ENCODE results near the gene TRABD. TPM values are rescaled to one million over a fixed set of nuclear protein-coding genes. Genes with fewer than 3 reads are reported as not detected.

TRABD gene
- total RNA-seq, 1 experiment from 2014 or later = 55.7 TPM

DNA sequence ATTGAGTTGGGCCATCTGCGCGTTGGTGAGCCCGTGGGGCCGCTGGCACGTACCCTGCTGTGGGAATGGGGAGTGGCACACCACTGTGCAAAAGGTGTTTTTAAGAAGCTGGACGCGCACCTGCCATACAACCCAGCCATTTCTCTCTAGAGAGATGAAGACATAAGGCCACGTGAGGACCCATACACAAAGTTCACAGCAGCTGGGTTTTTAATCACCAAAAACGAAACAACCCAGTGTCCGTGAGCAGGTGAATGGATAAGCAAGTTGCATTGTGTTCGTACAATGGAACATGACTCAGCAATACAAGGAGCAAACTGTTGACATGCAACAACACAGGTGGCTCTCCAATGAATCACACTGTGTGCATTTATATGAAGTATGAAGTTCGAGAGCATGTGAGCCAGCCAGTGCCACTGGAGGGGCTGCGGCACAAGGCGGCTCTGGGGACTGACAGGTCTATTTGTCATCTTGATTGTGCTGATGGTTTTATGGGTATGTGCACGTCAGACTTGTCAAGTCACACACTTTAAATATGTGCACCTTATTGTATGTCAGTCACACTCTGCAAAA, 45.8 kb upstream of the TRABD start:
- Histone ChIP-seq H3K4me1 (ENCODE audit: control insufficient read depth, insufficient read depth, low read length) (peaks cover 3% of the 10 kb centered on the region; the same call in 1 of the 2 replicates), H3K36me3 (ENCODE audit: control insufficient read depth, insufficient read depth, low read length) (no peaks in the 10 kb centered on the region), H3K4me3 (ENCODE audit: low read depth in 2 of 2, low read length in 2 of 2) (no peak overlapping the region), H3K27ac (ENCODE audit: low read length) (no peak overlapping the region), H3K9me3 (ENCODE audit: control insufficient read depth, insufficient read depth, low read depth, low read length) (no peaks in the 10 kb centered on the region), H3K27me3 (ENCODE audit: control insufficient read depth, insufficient read depth, low read length) (no peaks in the 10 kb centered on the region)
- no peak for ATAC-seq
- DNase-seq (ENCODE audit: low read depth, low spot score) = no peak
- in situ Hi-C loops (cut with HindIII; ENCODE audit: low pct_unique_long_range_greater_than_20kb, low sequenced_read_pairs) = no loop called here
- no peak for TF ChIP-seq POLR2AphosphoS5 (IDR thresholded peaks at IDR 0.05; ENCODE audit: low read depth, low read length)
- TF ChIP-seq, protein P1, sequence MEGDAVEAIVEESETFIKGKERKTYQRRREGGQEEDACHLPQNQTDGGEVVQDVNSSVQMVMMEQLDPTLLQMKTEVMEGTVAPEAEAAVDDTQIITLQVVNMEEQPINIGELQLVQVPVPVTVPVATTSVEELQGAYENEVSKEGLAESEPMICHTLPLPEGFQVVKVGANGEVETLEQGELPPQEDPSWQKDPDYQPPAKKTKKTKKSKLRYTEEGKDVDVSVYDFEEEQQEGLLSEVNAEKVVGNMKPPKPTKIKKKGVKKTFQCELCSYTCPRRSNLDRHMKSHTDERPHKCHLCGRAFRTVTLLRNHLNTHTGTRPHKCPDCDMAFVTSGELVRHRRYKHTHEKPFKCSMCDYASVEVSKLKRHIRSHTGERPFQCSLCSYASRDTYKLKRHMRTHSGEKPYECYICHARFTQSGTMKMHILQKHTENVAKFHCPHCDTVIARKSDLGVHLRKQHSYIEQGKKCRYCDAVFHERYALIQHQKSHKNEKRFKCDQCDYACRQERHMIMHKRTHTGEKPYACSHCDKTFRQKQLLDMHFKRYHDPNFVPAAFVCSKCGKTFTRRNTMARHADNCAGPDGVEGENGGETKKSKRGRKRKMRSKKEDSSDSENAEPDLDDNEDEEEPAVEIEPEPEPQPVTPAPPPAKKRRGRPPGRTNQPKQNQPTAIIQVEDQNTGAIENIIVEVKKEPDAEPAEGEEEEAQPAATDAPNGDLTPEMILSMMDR (IDR thresholded peaks at IDR 0.05) = no peak
- no peak for TF ChIP-seq TCF7L2 (IDR thresholded peaks at IDR 0.05; ENCODE audit: low read depth, low read length)
- no peak for TF ChIP-seq SIN3A (IDR thresholded peaks at IDR 0.05; ENCODE audit: borderline replicate concordance, insufficient read depth, low read depth, low read length)
- TF ChIP-seq, protein P2, sequence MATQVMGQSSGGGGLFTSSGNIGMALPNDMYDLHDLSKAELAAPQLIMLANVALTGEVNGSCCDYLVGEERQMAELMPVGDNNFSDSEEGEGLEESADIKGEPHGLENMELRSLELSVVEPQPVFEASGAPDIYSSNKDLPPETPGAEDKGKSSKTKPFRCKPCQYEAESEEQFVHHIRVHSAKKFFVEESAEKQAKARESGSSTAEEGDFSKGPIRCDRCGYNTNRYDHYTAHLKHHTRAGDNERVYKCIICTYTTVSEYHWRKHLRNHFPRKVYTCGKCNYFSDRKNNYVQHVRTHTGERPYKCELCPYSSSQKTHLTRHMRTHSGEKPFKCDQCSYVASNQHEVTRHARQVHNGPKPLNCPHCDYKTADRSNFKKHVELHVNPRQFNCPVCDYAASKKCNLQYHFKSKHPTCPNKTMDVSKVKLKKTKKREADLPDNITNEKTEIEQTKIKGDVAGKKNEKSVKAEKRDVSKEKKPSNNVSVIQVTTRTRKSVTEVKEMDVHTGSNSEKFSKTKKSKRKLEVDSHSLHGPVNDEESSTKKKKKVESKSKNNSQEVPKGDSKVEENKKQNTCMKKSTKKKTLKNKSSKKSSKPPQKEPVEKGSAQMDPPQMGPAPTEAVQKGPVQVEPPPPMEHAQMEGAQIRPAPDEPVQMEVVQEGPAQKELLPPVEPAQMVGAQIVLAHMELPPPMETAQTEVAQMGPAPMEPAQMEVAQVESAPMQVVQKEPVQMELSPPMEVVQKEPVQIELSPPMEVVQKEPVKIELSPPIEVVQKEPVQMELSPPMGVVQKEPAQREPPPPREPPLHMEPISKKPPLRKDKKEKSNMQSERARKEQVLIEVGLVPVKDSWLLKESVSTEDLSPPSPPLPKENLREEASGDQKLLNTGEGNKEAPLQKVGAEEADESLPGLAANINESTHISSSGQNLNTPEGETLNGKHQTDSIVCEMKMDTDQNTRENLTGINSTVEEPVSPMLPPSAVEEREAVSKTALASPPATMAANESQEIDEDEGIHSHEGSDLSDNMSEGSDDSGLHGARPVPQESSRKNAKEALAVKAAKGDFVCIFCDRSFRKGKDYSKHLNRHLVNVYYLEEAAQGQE (IDR thresholded peaks at IDR 0.05; ENCODE audit: insufficient read depth in 1 of 2, low read depth in 2 of 2, low read length in 1 of 2) = no peak
- intact Hi-C loops (cut with micrococcal nuclease; ENCODE audit: unreplicated experiment) = no loop called here
- POLR2A ChIA-PET = no interaction called here
- no TSS peak for BruUV-seq (replicated peaks)
- CTCF ChIA-PET = no interaction called here

DNA sequence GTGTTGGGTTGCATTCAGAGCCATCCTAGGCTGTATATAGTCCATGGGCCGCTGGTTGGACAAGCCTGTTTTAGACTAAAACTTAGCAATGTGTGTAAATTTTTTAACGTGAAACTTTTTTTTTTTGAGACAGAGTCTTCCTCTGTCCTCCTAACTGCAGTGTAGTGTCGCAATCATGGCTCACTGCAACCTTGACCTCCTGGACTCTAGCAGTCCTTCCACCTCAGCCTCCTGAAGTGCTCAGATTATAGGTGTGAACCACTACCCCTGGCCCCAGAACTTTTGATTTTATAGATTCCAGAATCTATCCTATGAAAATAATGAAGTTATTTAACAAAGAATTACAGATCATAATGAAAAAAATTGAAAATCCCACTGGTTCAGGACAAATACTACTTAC, 45.1 kb upstream of the TRABD start:
- no peaks in the 10 kb centered on the region for H3K36me3 ChIP-seq (ENCODE audit: control insufficient read depth, insufficient read depth, low read length)
- POLR2A ChIA-PET = no interaction called here
- DNase-seq (ENCODE audit: low read depth, low spot score) (no peak), ATAC-seq (no peak)
- CTCF ChIA-PET = no interaction called here
- TF ChIP-seq, protein P1 (IDR thresholded peaks at IDR 0.05) = no peak
- TF ChIP-seq, protein P2 (IDR thresholded peaks at IDR 0.05; ENCODE audit: insufficient read depth in 1 of 2, low read depth in 2 of 2, low read length in 1 of 2) = no peak
- TF ChIP-seq SIN3A (IDR thresholded peaks at IDR 0.05; ENCODE audit: borderline replicate concordance, insufficient read depth, low read depth, low read length) = no peak
- no peaks in the 10 kb centered on the region for H3K9me3 ChIP-seq (ENCODE audit: control insufficient read depth, insufficient read depth, low read depth, low read length)
- in situ Hi-C loops (cut with HindIII; ENCODE audit: low pct_unique_long_range_greater_than_20kb, low sequenced_read_pairs) = no loop called here
- peaks cover 3% of the 10 kb centered on the region; the same call in 1 of the 2 replicates for H3K4me1 ChIP-seq (ENCODE audit: control insufficient read depth, insufficient read depth, low read length)
- no peak overlapping the region for H3K27ac ChIP-seq (ENCODE audit: low read length)
- BruUV-seq (replicated peaks) = no TSS peak
- H3K4me3 ChIP-seq (ENCODE audit: low read depth in 2 of 2, low read length in 2 of 2) = no peak overlapping the region
- intact Hi-C loops (cut with micrococcal nuclease; ENCODE audit: unreplicated experiment) = no loop called here
- H3K27me3 ChIP-seq (ENCODE audit: control insufficient read depth, insufficient read depth, low read length) = no peaks in the 10 kb centered on the region
